Peyer's patch (tissue), 4 donors: ENCODE data around the gene ZNF197. TPM values are rescaled to one million over a fixed set of nuclear protein-coding genes. Genes with fewer than 3 reads are reported as not detected.

Experiments
- DNase-seq, 3 donors: peaks; one replicate each; pipeline ENCODE4 v3.0.0-alpha.2; 2017 to 2019
- H3K27ac ChIP-seq, 4 donors: fragments of 200-600 bp; sonication (generic); one replicate each; pipeline ENCODE4 v1.5.1; 2016 to 2019
- H3K27me3 ChIP-seq, 2 donors: fragments of 200-600 bp; sonication (generic); one replicate each; pipeline ENCODE4 v1.5.1; 2019
- H3K36me3 ChIP-seq, 3 donors: fragments of 200-600 bp; sonication (generic); one replicate each; pipeline ENCODE4 v1.5.1; 2016 to 2019
- H3K4me1 ChIP-seq, 4 donors: fragments of 200-600 bp; sonication (generic); one replicate each; pipeline ENCODE4 v1.5.1; 2016 to 2019
- H3K4me3 ChIP-seq, 4 donors: fragments of 200-600 bp; sonication (generic); 1 replicate in 3 of 4; 2 replicates in 1 of 4; pipeline ENCODE4 v1.5.1; 2016 to 2019; ENCODE audit warnings: mild to moderate bottlenecking in 1 of 4
- H3K9me3 ChIP-seq, 4 donors: fragments of 200-600 bp; sonication (generic); one replicate each; pipeline ENCODE4 v1.5.1; 2016 to 2019; ENCODE audit warnings: mild to moderate bottlenecking in 1 of 4
- POLR2A ChIP-seq, 2 donors: fragments of 450-650 bp; IDR thresholded peaks; one replicate each; pipeline ENCODE4 v1.5.1; 2017; ENCODE audit warnings: antibody characterized with exemption in 2 of 2, mild to moderate bottlenecking in 2 of 2, moderate library complexity in 2 of 2
- total RNA-seq, 4 donors: library from RNA; depleted of rRNA; stranded (reverse); fragments of >200 nt; gene quantifications; one replicate each; pipeline ENCODE4 v1.1.0, GENCODE V29; 2016
- TF ChIP-seq, protein P1 (sequence below), 6 experiments: fragments of 450-650 bp in 4 of 6; fragments of 200-600 bp in 2 of 6; sonication (generic) in 1 of 6; IDR thresholded peaks; one replicate each; pipeline ENCODE4 v1.5.1; 2017 to 2019; ENCODE audit warnings: antibody characterized with exemption in 6 of 6, mild to moderate bottlenecking in 3 of 6, moderate library complexity in 1 of 6

ZNF197 gene
- total RNA-seq, 4 donors from 2014 or later: 10.5 to 19.1 (median 14.7) TPM

DNA sequence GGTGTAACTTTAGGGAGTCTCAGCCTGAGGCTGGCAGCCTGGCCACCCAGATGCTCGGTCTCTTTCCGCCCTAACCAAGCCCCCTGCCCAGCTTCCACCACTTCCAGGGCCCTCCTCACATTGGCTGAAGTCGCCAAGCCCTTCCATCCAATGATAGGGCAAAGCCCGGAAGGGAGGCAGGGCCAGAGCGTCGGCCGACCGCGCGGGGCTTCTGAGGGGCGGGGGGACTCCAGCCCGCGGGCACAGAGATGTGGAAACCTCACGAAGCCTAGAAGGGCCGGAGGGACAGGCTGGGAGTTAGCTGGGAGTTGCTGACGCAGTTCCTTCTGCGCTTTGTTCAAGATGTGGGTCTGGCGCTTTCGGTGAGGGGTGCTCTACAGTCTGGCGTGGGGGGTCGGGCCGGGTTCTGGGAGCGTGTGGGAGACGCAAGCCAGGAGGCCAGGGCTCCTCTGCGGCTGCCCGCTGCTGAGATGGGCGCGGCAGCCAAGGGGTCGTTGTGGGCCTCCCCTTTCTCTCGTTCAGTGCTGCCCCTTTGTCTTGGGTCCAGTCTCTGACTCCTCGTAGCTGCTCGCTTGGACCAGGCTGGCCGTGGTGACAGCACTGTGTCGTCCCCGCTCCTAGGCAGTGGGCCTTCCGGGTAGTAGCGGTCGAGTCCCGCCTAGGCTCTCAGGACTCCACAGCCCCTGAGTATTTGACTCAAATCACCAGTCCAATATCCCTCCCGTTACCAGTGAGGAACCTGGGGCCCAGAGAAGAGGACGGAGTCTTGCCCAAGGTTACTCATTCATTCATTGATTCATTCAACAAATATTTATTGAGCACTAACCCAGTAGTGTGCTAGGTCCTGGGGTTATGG, 40.0 kb upstream of the ZNF197 start, which contains the start of gene ZNF660:
ZNF660 (plus strand) TSS at position 319 of the 856 bp plus-strand sequence. CDS start 9,230 bp downstream, outside the sequence.
- peak in 2 of 3 donors; percentile 49 to 51 for DNase-seq
- Histone ChIP-seq H3K4me1 (peaks cover 0 to 8% (median 0%) of the 10 kb centered on the region in 4 donors), H3K27me3 (no peaks in the 10 kb centered on the region), H3K27ac (peak within 1 kb of the TSS in 2 of 4 donors; percentile 64 to 77), H3K4me3 (peak within 1 kb of the TSS; percentile 37 to 63 (median 42)), H3K36me3 (no peaks in the 10 kb centered on the region), H3K9me3 (no peaks in the 10 kb centered on the region)
- TF ChIP-seq, protein P1, sequence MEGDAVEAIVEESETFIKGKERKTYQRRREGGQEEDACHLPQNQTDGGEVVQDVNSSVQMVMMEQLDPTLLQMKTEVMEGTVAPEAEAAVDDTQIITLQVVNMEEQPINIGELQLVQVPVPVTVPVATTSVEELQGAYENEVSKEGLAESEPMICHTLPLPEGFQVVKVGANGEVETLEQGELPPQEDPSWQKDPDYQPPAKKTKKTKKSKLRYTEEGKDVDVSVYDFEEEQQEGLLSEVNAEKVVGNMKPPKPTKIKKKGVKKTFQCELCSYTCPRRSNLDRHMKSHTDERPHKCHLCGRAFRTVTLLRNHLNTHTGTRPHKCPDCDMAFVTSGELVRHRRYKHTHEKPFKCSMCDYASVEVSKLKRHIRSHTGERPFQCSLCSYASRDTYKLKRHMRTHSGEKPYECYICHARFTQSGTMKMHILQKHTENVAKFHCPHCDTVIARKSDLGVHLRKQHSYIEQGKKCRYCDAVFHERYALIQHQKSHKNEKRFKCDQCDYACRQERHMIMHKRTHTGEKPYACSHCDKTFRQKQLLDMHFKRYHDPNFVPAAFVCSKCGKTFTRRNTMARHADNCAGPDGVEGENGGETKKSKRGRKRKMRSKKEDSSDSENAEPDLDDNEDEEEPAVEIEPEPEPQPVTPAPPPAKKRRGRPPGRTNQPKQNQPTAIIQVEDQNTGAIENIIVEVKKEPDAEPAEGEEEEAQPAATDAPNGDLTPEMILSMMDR (IDR thresholded peaks at IDR 0.05): no peak
- no peak for TF ChIP-seq POLR2A (IDR thresholded peaks at IDR 0.05)

DNA sequence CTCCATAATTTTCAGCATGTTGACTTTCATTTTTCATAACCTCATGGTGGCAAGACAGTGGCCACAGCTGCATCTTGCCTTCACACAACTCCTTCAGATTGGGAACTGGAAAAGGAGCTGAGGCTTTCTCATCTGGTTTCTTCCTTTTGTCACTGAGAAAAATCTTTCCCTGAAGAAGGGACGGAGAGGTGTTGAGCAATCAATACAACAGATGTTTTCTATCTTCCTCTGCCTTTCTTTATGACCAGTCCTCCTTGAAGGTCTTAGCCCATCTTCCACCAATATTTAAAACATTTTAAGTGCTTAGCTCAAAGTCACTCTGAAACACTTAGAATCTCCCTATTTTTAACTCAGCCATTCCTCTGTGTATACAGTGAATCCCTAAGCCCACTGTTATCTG, 28.2 kb upstream of the ZNF197 start:
- H3K9me3 ChIP-seq: peaks cover 0 to 16% (median 5%) of the 10 kb centered on the region in 4 donors
- no peak overlapping the region for H3K27ac ChIP-seq

DNA sequence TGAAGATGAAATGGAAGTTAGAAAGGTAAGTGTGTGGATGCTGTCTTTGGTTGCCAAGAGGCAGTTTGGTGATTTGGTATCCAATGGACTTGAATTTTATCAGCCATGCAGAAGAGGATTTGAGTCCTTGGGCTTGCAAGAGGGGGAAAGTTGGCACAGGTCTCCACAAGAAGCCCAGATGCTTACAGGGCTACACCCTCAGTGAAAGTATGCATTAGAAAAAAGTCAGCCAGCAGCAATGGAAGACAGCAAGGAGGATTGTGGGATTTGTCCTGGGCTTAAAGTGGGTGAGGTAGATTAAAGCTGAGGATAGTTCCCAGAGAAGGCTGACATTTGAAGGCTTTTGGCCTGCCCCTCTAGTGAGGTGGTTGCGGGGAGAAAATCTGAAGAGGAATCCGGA, 23.1 kb upstream of the ZNF197 start:
- H3K4me3 ChIP-seq: no peak overlapping the region
- H3K9me3 ChIP-seq: no peaks in the 10 kb centered on the region
- H3K27me3 ChIP-seq: no peaks in the 10 kb centered on the region
- H3K27ac ChIP-seq: no peak overlapping the region
- no peak for TF ChIP-seq POLR2A (IDR thresholded peaks at IDR 0.05)
- TF ChIP-seq, protein P1 (IDR thresholded peaks at IDR 0.05): no peak
- no peak for DNase-seq
- H3K36me3 ChIP-seq: no peaks in the 10 kb centered on the region
- H3K4me1 ChIP-seq: no peaks in the 10 kb centered on the region

More for the DNA sequence above, 28.2 kb upstream of the ZNF197 start:
- H3K4me1 ChIP-seq: no peaks in the 10 kb centered on the region
- H3K27me3 ChIP-seq: no peaks in the 10 kb centered on the region
- no peak for DNase-seq
- no peak overlapping the region for H3K4me3 ChIP-seq
- H3K36me3 ChIP-seq: peaks cover 0 to 8% (median 0%) of the 10 kb centered on the region in 3 donors
- TF ChIP-seq POLR2A (IDR thresholded peaks at IDR 0.05): no peak
- TF ChIP-seq, protein P1 (IDR thresholded peaks at IDR 0.05): no peak

DNA sequence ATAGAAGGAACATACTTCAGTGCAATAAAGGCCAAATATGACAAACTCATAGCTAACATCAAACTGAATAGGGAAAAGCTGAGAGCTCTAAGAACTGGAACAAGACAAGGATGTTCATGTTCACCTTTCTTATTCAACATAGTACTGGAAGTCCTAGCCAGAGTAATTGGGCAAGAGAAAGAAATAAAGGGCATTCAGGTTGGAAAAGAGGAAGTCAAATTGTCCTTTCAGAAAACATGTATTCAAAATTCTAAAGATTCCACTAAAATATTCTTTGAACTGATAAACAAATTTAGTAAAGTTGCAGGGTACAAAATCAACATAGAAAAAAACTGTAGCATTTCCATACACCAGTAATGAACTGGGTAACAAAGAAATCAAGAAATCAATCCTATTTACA, 12.2 kb upstream of the ZNF197 start:
- TF ChIP-seq, protein P1 (IDR thresholded peaks at IDR 0.05): no peak
- no peak for TF ChIP-seq POLR2A (IDR thresholded peaks at IDR 0.05)
- H3K4me3 ChIP-seq: no peak overlapping the region
- no peaks in the 10 kb centered on the region for H3K27me3 ChIP-seq
- H3K9me3 ChIP-seq: no peaks in the 10 kb centered on the region
- H3K27ac ChIP-seq: no peak overlapping the region
- DNase-seq: no peak
- no peaks in the 10 kb centered on the region for H3K36me3 ChIP-seq
- H3K4me1 ChIP-seq: no peaks in the 10 kb centered on the region

DNA sequence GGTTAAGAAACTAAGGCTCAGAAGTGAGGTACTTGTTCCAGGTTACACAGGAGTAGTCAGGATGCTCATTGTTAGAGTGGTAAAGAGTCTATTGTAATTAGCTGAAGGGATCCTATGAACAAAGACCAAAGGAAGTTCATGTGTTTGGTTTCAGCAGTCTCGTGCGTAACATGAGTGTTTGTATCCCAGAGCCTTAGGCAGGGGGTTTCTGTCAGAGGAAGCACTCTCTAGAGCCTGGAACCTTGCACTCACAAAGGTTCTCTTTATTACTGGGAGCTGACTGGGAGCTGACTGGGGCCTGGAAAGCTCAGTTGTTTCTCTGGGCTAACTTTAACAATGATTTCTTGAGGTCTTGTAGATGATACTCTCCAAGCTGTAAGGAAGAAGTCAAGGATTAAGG, 3.9 kb downstream of the ZNF197 start:
- Histone ChIP-seq H3K4me1 (peaks cover 0 to 14% (median 2%) of the 10 kb centered on the region in 4 donors), H3K9me3 (no peaks in the 10 kb centered on the region), H3K4me3 (no peak overlapping the region), H3K27ac (no peak overlapping the region), H3K27me3 (no peaks in the 10 kb centered on the region), H3K36me3 (peaks cover 0 to 45% (median 0%) of the 10 kb centered on the region in 3 donors)
- no peak for TF ChIP-seq POLR2A (IDR thresholded peaks at IDR 0.05)
- TF ChIP-seq, protein P1 (IDR thresholded peaks at IDR 0.05): no peak
- DNase-seq: no peak
